ENCODE data around the gene PPIP5K2. TPM values are rescaled to one million over a fixed set of nuclear protein-coding genes. Genes with fewer than 3 reads are reported as not detected.

The PPIP5K2 gene
- total and polyA plus RNA-seq, 2 of the 8 experiments (the other 6 are each of a cell fraction or from before 2014, with no cell fraction given) = 14.8 to 46.6 TPM

DNA sequence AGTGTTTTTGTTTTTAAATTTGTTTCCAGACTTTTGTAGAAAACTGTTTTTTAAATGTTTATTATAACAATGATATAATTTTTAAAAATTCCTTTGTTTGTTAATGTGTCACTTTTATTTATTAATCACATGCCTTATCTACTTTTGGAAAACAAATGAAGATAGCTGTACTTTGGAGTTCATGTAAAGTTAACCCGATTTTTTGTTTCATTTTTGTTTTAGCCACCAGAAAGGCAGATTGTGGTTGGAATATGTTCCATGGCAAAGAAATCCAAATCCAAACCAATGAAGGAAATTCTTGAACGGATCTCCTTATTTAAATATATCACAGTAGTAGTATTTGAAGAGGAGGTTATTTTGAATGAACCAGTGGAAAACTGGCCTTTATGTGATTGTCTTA, 13.1 kb downstream of the PPIP5K2 start:
- no peak overlapping the region for H4K8ac ChIP-seq (ENCODE audit: extremely low read depth, insufficient read depth, low read length)
- no peak overlapping the region for H2BK12ac ChIP-seq (ENCODE audit: low read depth, low read length)
- H2BK120ac ChIP-seq (replicated peaks; ENCODE audit: low read depth, low read length) = no peak overlapping the region
- H3K79me1 ChIP-seq (ENCODE audit: low read depth, low read length) = no peaks in the 10 kb centered on the region
- H3K36me3 ChIP-seq (ENCODE audit: control insufficient read depth in 2 of 4, insufficient read depth in 4 of 4, low read length in 3 of 4) = peaks cover 0 to 3% (median 0%) of the 10 kb centered on the region in 4 experiments; a peak in 1 of 8 replicates
- H3K56ac ChIP-seq (replicated peaks; ENCODE audit: insufficient read length, low read depth, low read length) = no peak overlapping the region
- no peak overlapping the region for H2BK15ac ChIP-seq (ENCODE audit: low read length)
- H3K23me2 ChIP-seq (ENCODE audit: low read depth, low read length) = no peaks in the 10 kb centered on the region
- POLR2A ChIA-PET (ENCODE audit: partially characterized antibody) = interaction anchor here (1.3 kb wide), 1 partner anchor 13 kb away, joined by 4 read pairs; the partner anchor contains the start of genes GIN1 and PPIP5K2
- no peak overlapping the region for H3K23ac ChIP-seq (ENCODE audit: insufficient read length)
- H3K4me2 ChIP-seq (ENCODE audit: insufficient read depth in 1 of 2, low read depth in 2 of 2, low read length in 2 of 2) = no peak overlapping the region
- FAIRE-seq (no peak), DNase-seq (ENCODE audit: low read depth in 1 of 2, low spot score in 2 of 2) (no peak)
- H3K9ac ChIP-seq (replicated peaks in 1 of 4; ENCODE audit: extremely low read depth in 1 of 4, low read depth in 3 of 4, low read length in 3 of 4) = no peak overlapping the region
- peaks cover 0 to 2% of the 10 kb centered on the region in 2 experiments for H4K20me1 ChIP-seq (replicated peaks in 1 of 2; ENCODE audit: control insufficient read depth in 1 of 2, insufficient read depth in 2 of 2, low read length in 2 of 2)
- TF ChIP-seq EZH2 (IDR thresholded peaks at IDR 0.05; ENCODE audit: low read depth, low read length, severe bottlenecking) (no peak), ZNF274 (IDR thresholded peaks at IDR 0.05; ENCODE audit: borderline replicate concordance, extremely low read depth, low read length) (no peak), NRF1 (IDR thresholded peaks at IDR 0.05; ENCODE audit: low read depth, low read length) (no peak), CTBP2 (IDR thresholded peaks at IDR 0.05; ENCODE audit: borderline replicate concordance, insufficient read depth, insufficient read length, low read length) (no peak), HDAC6 (IDR thresholded peaks at IDR 0.05; ENCODE audit: low read depth, low read length) (no peak), RXRA (IDR thresholded peaks at IDR 0.05; ENCODE audit: insufficient read depth, low read depth, low read length) (no peak), TAF7 (optimal IDR thresholded peaks at IDR 0.05; ENCODE audit: borderline replicate concordance, low read depth, low read length) (no peak), TCF12 (IDR thresholded peaks at IDR 0.05; ENCODE audit: low read depth, low read length) (no peak), RAD21 (IDR thresholded peaks at IDR 0.05 in 1 of 2, conservative IDR thresholded peaks at IDR 0.05 in 1 of 2; ENCODE audit: low read depth in 2 of 2, low read length in 2 of 2) (no peak), SAP30 (IDR thresholded peaks at IDR 0.05; ENCODE audit: insufficient read depth, insufficient replicate concordance, low read length) (no peak)
- no peak overlapping the region for H4K5ac ChIP-seq (ENCODE audit: insufficient read length, low read depth, low read length)
- no peak overlapping the region for H2BK5ac ChIP-seq (ENCODE audit: low read depth, low read length)
- H3K4ac ChIP-seq (replicated peaks; ENCODE audit: insufficient read length, low read depth, low read length) = no peak overlapping the region
- no peaks in the 10 kb centered on the region for H3K79me2 ChIP-seq (ENCODE audit: control insufficient read depth in 1 of 2, insufficient read depth in 2 of 2, low read length in 2 of 2)
- H3K4me3 ChIP-seq (ENCODE audit: extremely low read depth in 1 of 4, insufficient read depth in 2 of 4, low read depth in 3 of 4, low read length in 4 of 4) = no peak overlapping the region
- CTCF ChIA-PET (ENCODE audit: partially characterized antibody) = no interaction called here
- no peak overlapping the region for H3K14ac ChIP-seq (ENCODE audit: insufficient read length)
- no peak overlapping the region for H2AK5ac ChIP-seq (ENCODE audit: low read depth, low read length)
- H3K18ac ChIP-seq (ENCODE audit: extremely low read depth, low read length) = no peak overlapping the region
- WGBS, 2 experiments (ENCODE audit: extremely low coverage in 1 of 2, insufficient coverage in 1 of 2, insufficient read length in 1 of 2, insufficient replicate concordance in 2 of 2, low coverage in 1 of 2, low lambda C conversion rate in 2 of 2, missing lambda C conversion rate in 1 of 2) = 86% methylated on average over 2 of the region's 2 CpGs; no CpG with 5 or more reads in 1 of the 2 experiments
- no peaks in the 10 kb centered on the region for H3K4me1 ChIP-seq (replicated peaks in 1 of 4; ENCODE audit: control insufficient read depth in 3 of 4, insufficient read depth in 4 of 4, low read length in 3 of 4)
- no peaks in the 10 kb centered on the region for H3K27me3 ChIP-seq (replicated peaks in 1 of 4; ENCODE audit: control insufficient read depth in 3 of 4, extremely low read depth in 1 of 4, insufficient read depth in 3 of 4, low read length in 3 of 4)
- no peaks in the 10 kb centered on the region for H3K9me3 ChIP-seq (ENCODE audit: insufficient read depth in 2 of 2, low read depth in 1 of 2, low read length in 1 of 2)
- H3K27ac ChIP-seq (ENCODE audit: low read depth, low read length) = no peak overlapping the region
- H4K91ac ChIP-seq (replicated peaks; ENCODE audit: insufficient read length, low read length) = no peak overlapping the region
- no peak overlapping the region for H2BK20ac ChIP-seq (ENCODE audit: low read length)
- no peak overlapping the region for H2AFZ ChIP-seq (ENCODE audit: low read length)

Data from H1 (cell line).